Measurements from ENCODE around the gene TUBB.
"Not testable (repeated sequence)": the region's sequence is repeated elsewhere in the genome, so short reads cannot be mapped to it uniquely, and the experiment has no call there.

The TUBB gene

DNA sequence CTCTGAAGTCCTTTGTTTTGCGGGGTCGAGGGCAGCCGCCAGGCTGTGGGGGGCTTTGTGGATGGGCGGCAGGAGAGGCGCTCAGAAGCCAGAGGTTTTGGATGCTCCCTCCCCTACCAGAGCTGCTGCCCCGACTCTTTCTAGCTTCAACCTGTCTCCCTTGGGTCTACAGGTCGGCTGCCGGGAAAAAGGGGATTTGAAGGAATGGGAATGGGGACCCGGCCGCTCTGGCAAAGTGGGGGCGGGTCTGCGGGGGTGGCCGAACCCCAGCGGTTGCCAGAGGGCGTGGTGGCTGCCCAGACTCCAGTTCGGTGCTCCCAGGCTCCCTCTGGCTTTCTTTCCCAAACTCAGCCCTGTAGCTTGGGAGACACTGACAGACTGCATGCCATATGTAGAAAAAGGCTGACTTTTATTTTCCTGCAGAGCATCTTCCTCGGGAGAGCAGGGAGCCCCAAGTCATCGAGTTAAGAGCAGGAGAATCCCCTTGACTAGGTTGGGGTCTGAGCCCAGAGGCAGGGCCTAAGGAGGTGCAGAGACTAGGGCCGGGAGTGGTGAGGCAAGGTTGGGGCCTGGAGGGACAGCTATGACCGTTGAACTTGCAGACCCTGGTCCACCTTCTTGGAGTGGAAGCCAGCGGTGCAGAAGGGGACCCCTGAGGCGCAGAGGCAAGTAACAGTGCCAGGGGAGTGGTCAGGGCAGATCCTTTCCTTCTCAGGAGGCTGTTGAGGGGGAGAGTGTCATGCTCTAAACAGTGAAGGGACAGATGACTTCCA is 32.3 kb upstream of the TUBB start:
- DNase-seq (ENCODE audit: low read depth), result peak; percentile 53

DNA sequence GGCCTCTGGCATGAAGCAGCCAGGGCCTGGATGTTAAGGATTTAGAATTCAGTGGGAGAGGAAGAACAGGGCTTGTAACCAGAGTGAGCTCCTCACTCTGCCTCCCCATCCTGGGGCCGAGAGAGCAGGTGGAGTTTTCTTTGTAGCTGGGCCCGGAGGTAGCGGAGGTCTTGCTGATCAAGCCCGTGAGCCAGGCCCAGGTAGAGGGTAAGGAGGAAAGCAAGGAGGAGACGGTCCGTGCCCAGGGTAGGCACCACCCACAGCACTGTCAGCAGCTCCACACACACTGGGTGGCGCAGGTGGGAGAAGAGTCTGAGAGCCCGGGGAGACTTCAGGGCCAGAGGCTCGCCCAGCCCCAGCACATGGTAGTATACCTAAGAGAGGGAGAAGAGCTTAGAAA is 31.6 kb upstream of the TUBB start:
- no peak for DNase-seq (ENCODE audit: low read depth)

DNA sequence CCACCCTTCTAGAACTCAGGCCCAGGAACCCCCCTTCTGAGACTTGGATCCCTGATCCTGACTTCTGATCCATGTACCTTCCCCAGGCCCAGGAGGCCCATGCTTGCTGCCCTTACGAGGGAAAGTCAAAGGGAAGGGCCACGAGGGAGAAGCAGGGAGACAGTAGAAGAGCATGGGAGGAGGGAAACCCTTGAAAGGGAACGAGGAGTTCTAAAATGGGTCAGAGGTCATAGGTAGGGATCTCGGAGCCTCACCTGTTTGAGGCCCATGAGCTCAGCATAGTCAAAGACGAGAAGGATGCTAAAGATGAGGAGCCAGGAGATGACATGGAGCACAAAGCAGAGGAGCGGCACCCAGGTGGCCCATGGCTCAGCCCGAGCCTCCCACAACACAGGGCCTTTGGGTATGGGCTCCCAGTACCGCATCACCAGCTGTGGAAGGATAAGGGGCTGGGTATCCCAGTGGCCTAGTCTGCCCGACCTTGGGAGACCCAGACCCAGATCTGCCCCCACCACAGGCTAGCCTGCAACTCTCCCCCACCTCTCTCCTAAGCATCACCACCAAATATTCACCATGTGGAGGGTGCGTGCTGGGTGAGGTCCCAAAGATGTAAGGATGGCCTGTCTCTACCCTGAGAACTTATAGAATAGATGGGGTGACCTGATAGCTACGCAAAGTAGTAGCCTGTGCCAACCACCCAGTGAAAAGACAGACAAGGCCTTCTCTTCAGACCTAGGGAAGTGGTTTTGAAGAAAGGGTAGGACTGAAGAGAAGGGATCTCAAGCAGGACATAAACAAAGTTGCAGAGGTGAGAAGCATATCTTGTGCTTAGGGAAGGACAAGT is 30.9 kb upstream of the TUBB start:
- no peak for DNase-seq (ENCODE audit: low read depth)

DNA sequence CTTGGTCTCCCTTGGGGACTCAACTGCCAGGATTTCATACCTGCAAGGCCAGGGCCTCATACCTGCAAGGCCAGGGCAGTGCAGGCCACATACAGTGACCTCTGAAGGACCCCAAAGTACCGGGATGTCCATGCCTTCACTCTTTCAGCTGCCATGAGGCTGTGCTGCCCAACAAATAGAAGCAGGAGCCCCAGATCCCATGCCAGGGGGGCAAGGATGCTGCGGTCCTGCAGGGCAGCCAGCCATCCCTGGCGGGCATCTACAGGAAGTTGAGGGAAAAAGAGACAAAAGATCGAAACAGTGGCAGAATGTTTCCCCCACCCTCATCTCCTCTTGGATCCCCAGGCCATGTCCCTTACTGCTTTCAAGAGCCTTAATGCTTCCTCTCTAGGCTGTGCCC is 30.2 kb upstream of the TUBB start:
- no peak for DNase-seq (ENCODE audit: low read depth)

DNA sequence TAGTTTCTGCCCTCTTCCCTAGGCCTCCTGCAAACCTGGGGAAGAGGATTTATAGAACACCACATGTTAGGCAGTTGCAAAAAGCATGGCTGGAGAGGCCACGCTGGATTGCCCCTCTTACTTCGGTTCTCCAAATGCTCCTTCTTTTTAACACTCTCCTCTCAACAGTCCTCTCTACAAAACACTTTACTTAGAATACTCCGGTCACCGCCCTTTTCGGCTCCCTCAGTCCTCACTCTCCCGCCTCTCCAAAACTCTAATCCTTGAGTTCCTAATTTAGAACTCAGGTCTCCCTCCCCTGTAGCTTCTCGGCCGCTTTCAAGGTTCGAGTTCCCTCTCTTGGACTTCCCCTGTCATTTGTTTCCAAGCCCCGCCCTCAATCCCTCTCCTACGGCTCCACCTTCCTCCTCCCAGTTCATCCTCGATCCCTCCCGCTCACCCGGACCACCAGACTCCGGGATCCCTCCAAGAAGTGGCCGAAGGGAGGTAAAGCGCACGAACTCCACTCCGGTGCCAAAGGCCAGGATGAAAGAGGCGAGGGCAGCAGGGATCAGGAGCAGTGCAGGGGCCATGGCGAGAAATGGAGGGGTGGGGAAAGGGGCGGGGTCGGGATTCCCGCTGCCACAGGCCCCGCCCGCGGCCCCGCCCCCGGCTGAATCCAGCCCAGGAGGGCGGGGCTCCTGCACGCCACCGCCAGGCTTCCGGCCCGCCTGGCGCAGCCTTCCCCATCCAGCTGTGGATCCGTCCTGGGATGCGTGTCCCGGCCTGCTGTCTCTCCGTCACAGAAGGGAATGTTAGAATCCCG is 29.5 kb upstream of the TUBB start, which contains the start of gene NRM:
NRM (minus strand) TSS at position 582 of the 805 bp plus-strand sequence; CDS start at position 572, 10 bp downstream.
- DNase-seq (ENCODE audit: low read depth), result peak; percentile 74

DNA sequence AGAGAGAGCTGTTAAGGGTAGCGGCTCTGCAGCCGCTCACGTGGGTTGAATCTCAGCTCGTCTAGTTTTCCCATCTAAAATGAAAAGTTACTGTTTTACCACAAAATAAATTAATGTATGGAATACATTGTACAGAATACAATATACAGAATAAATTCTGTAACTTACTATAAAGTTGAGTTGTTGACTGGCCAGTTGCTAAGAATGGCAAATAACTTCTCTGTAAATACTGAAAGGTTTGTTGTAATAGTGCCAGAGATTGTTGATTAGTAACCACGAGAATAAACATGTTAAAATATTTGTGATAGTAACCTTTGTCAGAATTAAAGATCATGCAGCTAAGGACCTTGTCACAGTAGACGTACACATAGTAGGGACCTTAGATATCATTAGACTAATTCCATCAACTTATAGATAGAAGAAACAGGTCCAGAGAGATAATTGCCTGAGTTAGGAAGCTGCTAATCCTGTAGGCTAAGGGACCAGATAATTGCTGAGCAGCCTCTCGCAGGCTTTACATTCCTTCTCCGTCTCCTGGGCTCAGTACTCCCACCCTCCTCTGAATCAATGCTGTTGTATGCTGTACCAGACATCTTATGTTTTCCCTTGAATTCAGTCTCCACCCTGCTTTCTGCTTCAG is 28.8 kb upstream of the TUBB start:
- no peak for DNase-seq (ENCODE audit: low read depth)

DNA sequence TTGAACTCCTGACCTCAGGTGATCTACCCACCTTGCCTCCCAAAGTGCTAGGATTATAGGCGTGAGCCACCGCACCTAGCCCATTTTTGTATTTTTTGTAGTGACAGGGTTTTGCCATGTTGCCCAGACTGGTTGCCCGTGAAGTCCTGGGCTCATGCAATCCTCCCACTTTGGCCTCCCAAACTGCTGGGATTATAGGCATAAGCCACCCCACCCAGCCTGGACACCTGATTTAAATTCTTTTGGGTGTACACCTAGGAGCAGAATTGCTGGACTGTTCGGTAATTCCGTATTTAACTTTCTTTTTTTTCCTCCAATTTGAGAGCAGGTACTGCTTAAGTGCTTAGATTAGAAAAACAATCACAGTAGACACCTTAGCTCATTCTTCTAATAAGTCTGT is 23.7 kb upstream of the TUBB start:
- no peak for DNase-seq (ENCODE audit: low read depth)

DNA sequence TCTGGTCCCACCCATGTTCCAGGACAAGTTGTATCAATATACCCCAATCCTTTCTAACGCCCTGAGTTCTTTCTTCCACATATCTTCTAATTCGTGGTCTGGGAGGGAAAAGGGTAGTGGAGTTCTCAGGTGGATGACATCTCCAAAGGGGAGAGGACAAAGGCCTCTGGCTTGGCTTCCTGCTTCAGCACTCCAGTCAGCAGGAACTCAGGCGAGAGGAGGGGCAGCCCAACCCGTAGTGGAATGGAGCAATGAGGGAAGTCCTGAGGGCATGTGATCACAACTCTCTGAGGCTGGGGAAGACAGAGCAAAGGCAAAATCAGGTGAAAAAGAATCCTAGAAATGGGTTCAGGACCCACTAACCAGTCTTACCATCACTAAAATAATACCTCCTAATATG is 19.8 kb upstream of the TUBB start:
- DNase-seq (ENCODE audit: low read depth), result no peak

DNA sequence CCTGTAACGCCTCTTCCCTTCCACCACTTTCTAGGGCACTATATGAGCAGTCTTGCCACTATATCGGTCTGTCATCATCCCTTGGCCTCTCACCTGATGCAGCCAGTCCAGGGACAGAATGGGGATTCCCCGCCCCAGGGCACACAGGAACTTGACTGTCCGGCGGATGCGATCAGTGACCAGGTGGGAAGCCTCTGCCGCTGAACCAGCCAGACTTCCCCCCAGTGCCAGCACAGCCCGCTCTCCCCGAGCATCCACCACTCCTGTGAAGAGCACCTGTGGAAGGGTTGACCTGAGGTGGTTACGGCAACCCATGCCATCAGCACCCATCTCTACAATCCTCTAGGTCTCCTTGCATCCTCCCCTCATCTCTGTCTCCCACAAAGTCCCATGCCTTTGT is 17.1 kb upstream of the TUBB start:
- DNase-seq (ENCODE audit: low read depth), result no peak

DNA sequence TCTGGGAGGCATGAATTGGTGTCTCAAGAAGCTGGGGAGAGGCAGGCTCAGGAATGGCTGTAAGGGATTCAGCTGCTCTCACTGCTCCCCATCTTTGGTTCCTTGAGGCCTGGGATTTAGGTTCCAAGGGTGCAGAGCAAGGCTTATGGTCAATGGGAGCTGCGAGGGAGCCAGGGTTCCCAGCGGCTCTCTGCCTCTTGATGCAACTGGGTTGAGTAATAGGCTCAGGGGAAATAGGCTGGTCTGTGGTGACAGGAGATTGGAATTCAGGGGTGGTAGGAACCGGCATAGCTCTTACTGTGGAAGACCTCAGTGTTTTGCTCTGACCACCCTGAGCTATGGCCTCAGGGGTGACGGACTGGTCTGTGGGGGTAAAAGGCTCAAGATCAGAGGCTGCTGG is 16.3 kb upstream of the TUBB start:
- DNase-seq (ENCODE audit: low read depth), result no peak

DNA sequence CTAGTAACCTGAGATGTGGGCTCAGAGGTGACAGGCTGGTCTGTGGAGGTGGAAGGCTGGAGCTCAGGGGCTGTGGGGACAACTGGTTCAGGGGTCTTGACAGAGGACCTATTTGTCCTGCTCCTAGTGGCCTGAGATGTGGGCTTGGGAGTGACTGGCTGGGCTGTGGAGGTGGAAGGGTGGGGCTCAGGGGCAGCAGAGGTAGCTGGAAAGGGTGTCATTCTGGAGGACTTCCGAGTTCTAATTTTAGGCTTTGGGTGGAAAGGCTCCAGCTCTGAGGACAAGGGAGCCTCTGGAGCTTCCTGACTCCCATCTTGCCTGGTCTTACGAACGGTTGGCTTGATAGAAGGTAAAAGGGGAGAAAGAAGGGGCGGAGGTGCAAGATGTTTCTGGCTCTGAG is 14.5 kb upstream of the TUBB start:
- no peak for DNase-seq (ENCODE audit: low read depth)

DNA sequence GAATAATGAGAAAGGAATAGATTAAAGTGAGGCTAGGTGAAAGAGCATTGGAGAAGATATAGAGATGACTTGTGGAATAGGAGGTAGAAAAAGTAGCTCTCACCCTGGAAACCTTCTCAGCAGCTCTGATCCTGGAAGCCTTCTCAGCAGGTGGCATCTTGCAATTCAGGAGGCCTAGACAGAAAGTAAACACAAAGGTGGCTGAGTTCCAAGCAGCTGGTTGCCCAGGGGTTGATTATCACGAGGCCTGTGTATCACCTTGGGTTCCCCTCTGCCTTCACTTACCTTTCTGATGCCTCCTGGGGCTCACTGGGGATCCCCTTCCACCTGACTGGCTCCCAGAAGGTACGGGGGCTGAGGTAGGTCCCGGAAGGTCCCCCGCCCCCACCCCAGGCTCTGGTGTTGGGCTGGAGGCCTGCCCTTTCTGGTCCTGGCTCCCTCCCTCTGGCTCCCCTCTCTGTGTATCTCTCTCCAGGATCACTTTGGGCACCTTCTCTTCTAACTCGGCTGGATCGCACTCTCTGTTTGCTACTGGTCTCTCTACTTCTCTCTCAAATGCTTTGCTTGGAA is 12.8 kb upstream of the TUBB start:
- no peak for DNase-seq (ENCODE audit: low read depth)

DNA sequence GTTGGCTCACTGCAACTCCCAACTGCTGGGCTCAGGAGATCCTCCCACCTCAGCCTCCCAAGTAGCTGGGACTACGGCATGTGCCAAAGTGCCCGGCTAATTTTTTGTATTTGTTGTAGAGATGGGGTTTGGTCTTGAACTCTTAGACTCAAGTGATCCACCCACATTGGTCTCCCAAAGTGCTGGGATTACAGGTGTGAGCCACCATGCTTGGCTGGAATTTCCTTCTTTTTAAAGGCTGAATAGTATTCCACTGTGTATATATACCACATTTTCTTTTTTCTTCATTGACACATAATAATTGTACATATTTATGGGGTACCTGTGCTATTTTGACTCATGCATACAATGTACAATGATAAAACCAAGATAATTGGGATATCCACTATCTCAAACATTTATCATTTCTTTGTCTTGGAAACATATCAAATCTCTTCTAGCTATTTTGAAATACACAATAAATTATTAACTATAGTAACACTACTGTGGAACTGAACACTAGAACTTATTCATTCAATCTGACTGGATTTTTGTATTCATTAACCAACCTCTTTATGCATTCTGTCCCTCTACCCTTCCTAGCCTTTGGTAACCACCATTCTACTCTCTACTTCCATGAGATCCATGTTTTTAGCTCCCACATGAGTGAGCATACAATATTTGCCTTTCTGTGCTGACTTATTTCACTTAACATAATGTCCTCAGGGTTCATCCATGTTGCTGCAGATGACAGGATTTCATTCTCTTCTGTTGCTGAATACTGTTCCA is 10.9 kb upstream of the TUBB start:
- no peak for DNase-seq (ENCODE audit: low read depth)

DNA sequence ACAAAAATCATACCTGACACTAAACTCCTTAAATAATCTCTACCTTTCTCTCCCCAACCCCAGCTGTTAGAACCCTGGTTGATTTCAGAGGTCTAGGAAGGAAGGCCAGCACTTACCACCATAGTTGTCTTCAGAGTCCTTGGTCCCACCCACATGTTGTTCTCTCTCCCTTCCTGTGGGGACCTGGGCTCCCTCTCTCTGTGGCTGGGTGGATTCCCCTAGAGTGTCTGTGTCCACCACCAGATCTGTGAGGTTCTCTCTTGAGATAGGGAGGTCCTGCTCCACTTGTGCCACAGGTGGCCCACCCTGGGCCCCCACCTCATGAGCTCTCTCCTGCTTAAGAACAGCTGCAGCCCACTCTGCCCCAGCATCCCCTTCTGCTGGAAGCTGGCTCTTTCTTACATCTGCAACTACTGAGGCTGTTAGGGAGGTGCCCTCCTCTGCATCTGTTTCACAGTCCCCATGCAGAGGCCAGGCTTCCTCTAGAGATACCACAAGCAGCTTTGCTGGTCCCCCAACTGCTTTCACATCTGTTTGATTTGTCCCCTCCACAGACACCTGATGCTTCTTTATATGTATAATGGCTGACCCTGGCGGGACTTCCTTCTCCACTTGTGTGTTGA is 8.3 kb upstream of the TUBB start:
- no peak for DNase-seq (ENCODE audit: low read depth)

DNA sequence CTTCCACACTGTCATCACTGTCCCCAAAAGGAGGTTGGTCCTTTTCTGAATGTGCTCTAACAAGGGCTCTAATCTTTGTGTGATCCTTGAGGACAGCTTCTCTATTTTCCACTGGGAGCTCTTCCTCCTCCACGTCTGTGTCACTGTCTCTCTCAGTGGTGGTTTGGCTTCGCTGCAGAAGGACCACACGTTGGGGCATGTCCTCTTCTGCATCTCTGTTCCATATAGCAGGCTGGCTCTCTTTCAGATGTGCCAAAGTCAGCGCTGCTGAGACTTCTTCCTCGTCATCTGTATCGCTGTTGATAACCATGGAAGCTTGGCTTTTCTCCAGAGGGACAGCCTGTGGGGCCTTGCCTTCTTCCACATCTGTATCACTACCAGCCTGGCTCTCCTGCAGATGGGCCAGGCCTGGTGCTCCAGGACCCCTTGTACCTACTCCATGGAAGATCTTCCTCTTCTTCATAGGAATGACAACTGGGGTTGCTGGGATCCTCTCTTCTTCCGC is 7.7 kb upstream of the TUBB start:
- DNase-seq (ENCODE audit: low read depth), result no peak

DNA sequence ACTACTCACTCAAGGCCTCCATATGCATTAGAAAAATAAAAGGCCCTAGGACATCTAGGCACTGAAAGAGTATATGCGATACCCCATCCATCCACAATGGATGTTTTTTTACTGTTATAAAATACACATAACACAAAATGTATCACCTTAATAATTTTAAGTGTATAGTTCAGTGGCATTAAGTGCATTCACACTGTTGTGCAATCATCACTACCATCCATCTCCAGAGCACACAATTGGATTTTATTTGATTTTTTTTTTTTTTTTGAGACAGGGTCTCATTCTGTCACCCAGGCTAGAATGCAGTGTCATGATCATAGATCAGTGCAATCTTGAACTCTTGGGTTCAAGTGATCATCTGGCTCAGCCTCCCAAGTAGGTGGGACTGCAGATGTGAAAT is 5.9 kb upstream of the TUBB start:
- no peak for DNase-seq (ENCODE audit: low read depth)

DNA sequence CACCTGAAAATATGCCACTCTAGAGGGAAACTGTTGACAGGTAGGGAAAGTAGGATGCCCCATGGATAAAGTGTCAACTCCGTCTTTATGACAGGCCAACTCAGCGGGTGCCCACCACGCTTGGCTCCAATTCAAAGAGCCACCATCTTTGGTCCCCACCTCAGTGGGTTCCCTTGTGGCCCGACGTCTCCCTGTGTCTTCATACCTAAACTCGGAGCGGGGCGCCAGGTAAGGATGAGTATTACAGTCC is 3.3 kb upstream of the TUBB start:
- no peak for DNase-seq (ENCODE audit: low read depth)

DNA sequence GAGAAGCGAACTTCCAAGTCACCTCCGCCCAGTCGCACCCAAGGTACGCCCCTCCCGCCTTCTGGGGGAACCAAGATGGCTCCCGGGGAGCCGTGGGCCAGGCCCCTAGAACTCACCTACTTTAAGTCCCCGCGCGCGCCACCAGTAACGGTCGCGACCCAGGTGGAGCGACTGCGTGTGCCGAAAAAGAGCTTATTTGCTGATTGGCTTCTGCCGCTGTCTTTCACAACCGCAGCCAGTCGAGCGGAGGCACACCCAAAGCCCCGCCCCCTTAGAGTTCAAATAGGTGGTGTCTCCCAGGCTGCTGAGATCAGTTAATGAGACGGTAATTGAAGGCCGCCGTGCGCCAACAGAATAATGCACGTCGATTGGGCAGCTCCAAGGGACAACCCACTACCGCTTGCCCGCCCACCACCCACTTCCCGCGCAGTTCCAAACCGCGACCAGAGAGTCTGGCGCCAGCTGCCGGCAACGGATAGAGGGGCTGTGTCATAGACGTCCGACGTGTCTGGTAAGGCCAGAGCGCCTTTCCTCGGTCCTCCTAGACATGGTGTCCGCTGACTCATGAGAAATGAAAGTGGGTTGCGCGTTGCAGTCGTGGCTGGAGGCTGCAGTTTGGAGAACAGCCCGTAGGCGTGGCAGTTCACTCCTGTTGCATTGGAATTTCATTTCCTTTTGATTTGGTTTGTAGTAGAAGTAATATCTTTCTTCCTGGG is 2.9 kb upstream of the TUBB start, which contains the start of gene MDC1:
MDC1 (minus strand) TSS at position 153 of the 716 bp plus-strand sequence. CDS start 2,106 bp downstream, outside the sequence.
- DNase-seq (ENCODE audit: low read depth), result peak; percentile 100

DNA sequence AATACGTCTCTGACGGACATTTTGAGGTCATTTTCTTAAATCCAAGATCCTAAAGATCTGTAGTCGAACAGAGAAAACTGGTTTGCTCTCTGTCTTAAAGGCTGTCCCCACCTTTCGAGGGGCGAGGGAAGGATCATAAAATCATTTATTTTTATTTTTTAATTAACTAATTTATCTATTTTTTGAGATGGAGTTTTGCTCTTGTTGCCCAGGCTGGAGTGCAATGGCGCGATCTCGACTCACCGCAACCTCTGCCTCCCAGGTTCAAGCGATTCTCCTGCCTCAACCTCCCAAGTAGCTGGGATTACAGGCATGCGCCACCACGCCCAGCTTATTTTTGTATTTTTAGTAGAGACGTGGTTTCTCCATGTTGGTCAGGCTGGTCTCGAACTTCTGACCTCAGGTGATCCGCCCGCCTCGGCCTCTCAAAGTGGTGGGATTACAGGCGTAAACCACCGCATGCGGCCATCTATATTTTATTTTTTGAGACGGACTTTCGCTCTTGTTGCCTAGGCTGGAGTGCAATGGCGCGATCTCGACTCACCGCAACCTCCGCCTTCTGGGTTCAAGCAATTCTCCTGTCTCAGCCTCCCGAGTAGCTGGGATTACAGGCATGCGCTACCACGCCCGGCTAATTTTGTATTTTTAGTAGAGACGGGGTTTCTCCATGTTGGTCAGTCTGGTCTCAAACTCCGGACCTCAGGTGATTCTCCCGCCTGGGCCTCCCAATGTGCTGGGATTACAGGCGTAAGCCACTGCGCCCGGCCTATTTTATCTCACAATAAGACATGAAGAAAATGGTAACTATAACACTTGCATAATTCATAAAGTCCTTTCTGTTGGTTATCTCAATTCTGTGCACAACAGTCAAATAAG is 2.1 kb upstream of the TUBB start:
- DNase-seq (ENCODE audit: low read depth), result not testable (repeated sequence)
